GM21515 (cell line): ENCODE measurements around the gene KDM2A.
"Not testable (repeated sequence)": the region's sequence is repeated elsewhere in the genome, so short reads cannot be mapped to it uniquely, and the experiment has no call there.

Source experiments
- ATAC-seq: cut with Tn5 transposase; IDR thresholded peaks from one replicate; pipeline ENCODE4 v1.9.1; 2021; ENCODE audit not compliant: unreplicated experiment

Gene KDM2A

DNA sequence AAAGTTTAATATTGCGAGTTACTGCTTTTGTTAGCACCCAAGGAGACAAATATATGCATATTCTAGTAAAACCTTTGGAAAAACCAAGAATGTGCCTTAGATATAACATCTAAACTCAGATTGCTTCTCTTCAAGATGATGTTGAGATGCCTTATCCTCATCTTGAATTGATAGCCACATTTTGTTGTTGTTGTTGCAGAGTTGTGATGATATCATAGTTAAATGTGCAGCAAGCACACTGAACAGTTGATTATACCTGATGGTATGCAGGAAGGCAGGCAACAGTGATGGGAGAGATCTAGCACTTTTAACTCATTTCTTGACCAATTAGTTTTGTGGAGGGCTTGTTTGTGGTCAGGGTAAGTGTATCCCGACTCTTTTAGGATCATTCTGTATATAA is 48.0 kb downstream of the KDM2A start:
- no peak for ATAC-seq

DNA sequence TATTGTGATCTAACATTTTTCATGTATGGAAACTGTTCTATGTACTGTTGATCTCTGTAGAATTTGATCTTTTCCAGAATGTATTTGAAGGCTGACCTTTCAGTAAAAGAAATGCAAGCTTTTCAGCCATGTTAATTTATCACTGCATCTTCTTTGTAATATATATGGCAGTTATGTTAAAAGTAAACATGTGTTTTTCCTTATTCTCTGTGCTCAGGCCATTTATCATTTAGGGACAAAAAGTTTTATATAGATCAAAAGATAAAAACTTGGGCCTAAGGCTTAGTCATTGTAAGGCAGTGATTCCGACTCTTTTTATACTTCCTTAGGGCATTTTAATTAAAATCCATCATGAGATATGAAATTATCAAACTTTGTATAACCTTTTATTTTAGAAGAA is 48.7 kb downstream of the KDM2A start:
- ATAC-seq, result no peak

GRCh38 chr11:67168911-67169310 is 49.8 kb downstream of the KDM2A start:
- ATAC-seq, result not testable (repeated sequence)

DNA sequence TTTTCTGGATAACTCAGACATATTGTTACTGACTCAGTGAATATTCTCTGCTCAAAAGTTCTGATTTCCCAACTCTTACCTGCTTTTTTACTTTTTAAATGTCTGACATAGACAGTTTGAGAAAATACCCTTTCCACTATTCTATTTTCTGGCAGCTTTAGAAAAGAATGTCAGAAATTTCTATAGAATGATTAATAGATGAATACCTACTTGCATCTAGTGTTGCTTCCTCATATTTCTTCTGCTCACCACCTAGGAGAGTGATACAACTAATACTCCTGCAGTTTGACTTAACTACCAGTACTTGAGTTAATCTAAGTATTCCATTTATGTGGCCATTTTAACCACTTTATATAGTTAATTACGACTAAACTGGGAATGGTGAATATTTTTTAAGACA is 55.2 kb downstream of the KDM2A start:
- ATAC-seq, result no peak

GRCh38 chr11:67177399-67178281 is 58.6 kb downstream of the KDM2A start:
- ATAC-seq, result no peak

- no peak for ATAC-seq
These were observed 59.4 kb downstream of the KDM2A start for GRCh38 chr11:67178421-67178820.

GRCh38 chr11:67178878-67179277 is 59.8 kb downstream of the KDM2A start:
- ATAC-seq, result no peak

GRCh38 chr11:67179892-67180490 is 60.9 kb downstream of the KDM2A start:
- ATAC-seq, result no peak

- no peak for ATAC-seq
These were observed 75.0 kb downstream of the KDM2A start for GRCh38 chr11:67194096-67194495.

- ATAC-seq, result no peak
These were observed 77.0 kb downstream of the KDM2A start for GRCh38 chr11:67195971-67196456.

DNA sequence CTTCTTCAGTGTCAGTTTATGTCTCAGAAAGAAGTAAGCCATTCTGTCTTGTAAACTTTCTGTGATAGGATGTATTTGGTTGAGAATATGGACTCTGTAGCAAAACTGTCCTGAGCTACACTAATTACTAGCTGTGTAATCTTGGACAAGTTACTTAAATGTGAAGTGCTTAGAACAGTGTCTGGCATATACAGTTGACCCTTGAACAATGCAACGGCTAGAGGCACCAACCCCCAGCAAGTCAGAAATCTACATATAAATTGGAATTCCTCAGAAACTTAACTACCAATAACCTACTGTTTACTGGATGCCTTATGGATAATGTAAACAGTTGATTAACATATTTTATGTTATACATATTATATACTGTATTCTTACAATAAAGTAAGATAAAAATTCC is 78.5 kb downstream of the KDM2A start:
- ATAC-seq, result no peak

DNA sequence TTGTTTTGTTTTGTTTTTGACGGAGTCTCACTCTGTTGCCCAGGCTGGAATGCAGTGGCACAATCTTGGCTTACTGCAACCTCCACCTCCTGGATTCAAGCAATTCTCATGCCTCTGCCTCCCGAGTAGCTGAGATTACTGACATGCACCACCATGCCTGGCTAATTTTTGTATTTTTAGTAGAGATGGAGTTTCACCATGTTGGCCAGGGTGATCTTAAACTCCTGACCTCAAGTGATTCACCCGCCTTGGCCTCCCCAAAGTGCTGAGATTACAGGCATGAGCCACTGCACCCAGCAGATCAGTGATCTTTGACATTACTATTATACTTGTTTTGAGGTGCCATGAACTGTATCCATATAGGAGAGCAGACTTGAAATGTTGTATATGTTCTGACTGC is 79.7 kb downstream of the KDM2A start:
- ATAC-seq, result not testable (repeated sequence)

- no peak for ATAC-seq
These were observed 80.7 kb downstream of the KDM2A start for GRCh38 chr11:67199751-67200150.

- ATAC-seq, result no peak
These were observed 83.0 kb downstream of the KDM2A start for GRCh38 chr11:67202028-67202427.

- no peak for ATAC-seq
These were observed 85.8 kb downstream of the KDM2A start for GRCh38 chr11:67204822-67205221.

- ATAC-seq, result not testable (repeated sequence)
These were observed 90.2 kb downstream of the KDM2A start for GRCh38 chr11:67209222-67209621.

- no peak for ATAC-seq
These were observed 92.8 kb downstream of the KDM2A start for GRCh38 chr11:67211656-67212436.

DNA sequence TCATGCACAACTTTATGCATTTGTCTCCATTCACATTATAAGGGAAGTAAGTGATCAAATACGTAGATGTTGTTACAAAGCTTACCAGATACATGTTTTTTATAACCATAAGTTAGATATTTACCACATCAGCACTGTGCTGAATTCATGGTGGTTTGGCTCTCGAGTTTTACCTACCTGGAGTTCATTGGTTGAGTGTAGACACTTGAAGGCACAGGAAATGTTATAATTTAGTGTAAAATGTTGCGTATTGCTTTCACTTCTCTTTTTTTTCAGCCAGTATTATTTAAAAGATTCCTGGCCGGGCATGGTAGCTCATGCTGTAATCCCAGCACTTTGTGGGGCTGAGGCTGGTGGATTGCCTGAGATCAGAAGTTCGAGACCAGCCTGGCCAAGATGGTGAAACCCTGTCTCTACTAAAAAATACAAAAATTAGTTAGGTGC is 94.1 kb downstream of the KDM2A start:
- ATAC-seq, result no peak

GRCh38 chr11:67227726-67228125 is 108.7 kb downstream of the KDM2A start:
- ATAC-seq, result no peak

DNA sequence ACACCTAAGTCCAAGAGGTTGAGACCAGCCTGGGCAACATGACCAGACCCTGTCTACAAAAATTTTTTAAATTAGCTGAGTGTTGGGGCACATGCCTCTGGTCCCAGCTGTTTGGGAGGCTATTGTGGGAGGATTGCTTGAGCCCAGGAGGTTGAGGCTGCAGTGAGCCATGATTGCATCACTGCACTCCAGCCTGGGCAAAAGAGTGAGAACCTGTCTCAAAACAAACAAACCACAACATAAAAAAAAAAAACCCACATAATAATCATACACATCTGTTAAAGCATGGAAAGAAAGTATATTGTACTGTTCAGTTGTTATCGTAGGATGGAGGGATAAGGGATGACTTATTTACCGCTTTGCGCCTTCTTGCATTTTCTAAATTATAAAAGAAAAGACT is 111.3 kb downstream of the KDM2A start:
- no peak for ATAC-seq

GRCh38 chr11:67230886-67231285 is 111.8 kb downstream of the KDM2A start:
- ATAC-seq, result no peak
